Spleen (tissue), 7 donors: Measurements from ENCODE around the gene CTDP1.

Experiments used
- POLR2A ChIP-seq, 3 donors: fragments of 450-650 bp; IDR thresholded peaks; one replicate each; pipeline ENCODE4 v1.5.1; 2017; ENCODE audit warnings: antibody characterized with exemption in 3 of 3, mild to moderate bottlenecking in 1 of 3
- TF ChIP-seq, protein P1 (sequence below), 11 experiments: fragments of 200-600 bp in 7 of 11; fragments of 450-650 bp in 4 of 11; sonication (generic) in 4 of 11; IDR thresholded peaks in 8 of 11; conservative IDR thresholded peaks in 3 of 11; 1 replicate in 7 of 11; 2 replicates in 4 of 11; pipeline versions ENCODE4 v1.4.0 to v1.8.0; 2016 to 2021; ENCODE audit warnings: antibody characterized with exemption in 11 of 11, inconsistent platforms in 4 of 11, mild to moderate bottlenecking in 1 of 11
- donor health status: DM: no; HTN: no; CAD: no; lungs with moderate emphysema.
- donor health status: DM: no; HTN: no; CAD: no.
- donor health status: DM: no; HTN: no; CAD: no.

DNA sequence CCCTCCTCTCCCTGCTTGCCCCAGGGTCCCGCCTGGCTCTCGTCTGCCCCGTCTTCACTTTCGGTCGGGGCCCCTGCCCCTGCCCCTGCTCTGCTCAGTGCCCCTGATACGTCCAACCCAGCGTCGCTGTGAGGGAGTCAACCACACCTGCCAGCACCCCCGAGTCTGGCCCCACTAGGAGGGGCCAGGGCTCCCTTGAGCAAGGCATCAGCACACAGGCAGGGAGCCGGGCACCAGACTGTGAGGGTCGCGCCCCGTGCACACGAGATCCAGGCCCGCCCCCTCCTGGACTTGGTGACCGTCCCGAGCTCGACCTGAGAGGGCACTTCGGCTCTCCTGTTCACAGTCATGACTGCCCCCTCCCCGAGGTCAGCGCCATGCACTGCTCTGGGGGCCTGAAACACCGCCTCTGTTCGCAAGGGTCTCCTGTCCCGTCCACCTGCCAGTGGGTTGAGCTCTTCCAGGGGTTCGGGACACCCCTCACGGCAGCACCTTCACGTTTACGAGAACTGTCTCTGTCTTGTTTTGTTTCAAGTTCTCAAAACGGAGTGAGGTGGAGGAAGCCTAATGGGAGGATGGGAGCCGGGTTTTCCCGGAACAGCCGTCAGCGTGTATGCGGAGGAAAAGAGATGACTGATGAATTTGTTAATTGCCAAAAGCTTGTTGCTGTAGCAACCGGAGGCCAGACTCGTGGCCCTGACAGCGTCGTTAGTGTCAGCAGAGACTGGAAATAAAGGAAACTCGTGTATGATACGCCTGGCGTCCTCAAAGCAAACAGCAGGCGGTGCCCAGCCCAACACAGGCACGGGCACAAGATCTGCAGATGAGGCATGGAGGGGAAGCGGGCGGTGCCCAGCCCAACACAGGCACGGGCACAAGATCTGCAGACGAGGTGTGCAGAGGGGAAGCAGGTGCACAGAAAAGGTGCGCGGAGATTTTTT is 69.9 kb downstream of the CTDP1 start:
- TF ChIP-seq, protein P1, sequence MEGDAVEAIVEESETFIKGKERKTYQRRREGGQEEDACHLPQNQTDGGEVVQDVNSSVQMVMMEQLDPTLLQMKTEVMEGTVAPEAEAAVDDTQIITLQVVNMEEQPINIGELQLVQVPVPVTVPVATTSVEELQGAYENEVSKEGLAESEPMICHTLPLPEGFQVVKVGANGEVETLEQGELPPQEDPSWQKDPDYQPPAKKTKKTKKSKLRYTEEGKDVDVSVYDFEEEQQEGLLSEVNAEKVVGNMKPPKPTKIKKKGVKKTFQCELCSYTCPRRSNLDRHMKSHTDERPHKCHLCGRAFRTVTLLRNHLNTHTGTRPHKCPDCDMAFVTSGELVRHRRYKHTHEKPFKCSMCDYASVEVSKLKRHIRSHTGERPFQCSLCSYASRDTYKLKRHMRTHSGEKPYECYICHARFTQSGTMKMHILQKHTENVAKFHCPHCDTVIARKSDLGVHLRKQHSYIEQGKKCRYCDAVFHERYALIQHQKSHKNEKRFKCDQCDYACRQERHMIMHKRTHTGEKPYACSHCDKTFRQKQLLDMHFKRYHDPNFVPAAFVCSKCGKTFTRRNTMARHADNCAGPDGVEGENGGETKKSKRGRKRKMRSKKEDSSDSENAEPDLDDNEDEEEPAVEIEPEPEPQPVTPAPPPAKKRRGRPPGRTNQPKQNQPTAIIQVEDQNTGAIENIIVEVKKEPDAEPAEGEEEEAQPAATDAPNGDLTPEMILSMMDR (IDR thresholded peaks at IDR 0.05 in 8 of 11, conservative IDR thresholded peaks at IDR 0.05 in 3 of 11) = peak in 1 of 11 experiments; percentile 24
- no peak for TF ChIP-seq POLR2A (IDR thresholded peaks at IDR 0.05)
